Measurements from ENCODE around the gene ARL2. TPM values are rescaled to one million over a fixed set of nuclear protein-coding genes. Genes with fewer than 3 reads are reported as not detected.

ARL2 gene
- total RNA-seq, 1 experiment from 2014 or later = 107 TPM

DNA sequence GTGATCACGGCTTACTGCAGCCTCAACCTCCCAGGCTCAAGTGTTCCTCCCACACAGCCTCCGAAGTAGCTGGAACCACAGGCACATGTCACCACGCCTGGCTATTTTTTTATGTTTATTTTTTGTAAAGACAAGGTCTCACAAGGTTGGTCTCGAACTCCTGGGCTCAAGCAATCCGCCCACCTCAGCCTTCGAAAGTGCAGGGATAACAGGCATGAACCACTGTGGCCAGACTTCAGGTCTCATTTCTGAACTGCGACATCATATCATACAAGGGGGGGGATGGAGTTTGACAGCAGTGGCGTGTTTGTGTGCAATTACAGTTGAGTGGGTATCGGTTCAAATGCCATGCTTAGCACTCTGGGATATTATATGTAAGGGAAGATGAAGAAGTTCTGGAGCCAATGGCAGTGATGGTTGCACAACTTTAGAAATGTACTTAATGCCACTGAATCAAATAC, 37.5 kb downstream of the ARL2 start:
- no peak overlapping the region for H3K9ac ChIP-seq (ENCODE audit: low read length)
- H3K27ac ChIP-seq (ENCODE audit: low read length) = no peak overlapping the region
- intact Hi-C loops (cut with micrococcal nuclease) = no loop called here
- no peak overlapping the region for H3K4me2 ChIP-seq (ENCODE audit: low read length)
- H2AFZ ChIP-seq (ENCODE audit: low read length) = no peak overlapping the region
- no peaks in the 10 kb centered on the region for H3F3A ChIP-seq (ENCODE audit: low read length, unreplicated experiment)
- no peak for DNase-seq
- no peak for ATAC-seq
- TF ChIP-seq, protein P1, sequence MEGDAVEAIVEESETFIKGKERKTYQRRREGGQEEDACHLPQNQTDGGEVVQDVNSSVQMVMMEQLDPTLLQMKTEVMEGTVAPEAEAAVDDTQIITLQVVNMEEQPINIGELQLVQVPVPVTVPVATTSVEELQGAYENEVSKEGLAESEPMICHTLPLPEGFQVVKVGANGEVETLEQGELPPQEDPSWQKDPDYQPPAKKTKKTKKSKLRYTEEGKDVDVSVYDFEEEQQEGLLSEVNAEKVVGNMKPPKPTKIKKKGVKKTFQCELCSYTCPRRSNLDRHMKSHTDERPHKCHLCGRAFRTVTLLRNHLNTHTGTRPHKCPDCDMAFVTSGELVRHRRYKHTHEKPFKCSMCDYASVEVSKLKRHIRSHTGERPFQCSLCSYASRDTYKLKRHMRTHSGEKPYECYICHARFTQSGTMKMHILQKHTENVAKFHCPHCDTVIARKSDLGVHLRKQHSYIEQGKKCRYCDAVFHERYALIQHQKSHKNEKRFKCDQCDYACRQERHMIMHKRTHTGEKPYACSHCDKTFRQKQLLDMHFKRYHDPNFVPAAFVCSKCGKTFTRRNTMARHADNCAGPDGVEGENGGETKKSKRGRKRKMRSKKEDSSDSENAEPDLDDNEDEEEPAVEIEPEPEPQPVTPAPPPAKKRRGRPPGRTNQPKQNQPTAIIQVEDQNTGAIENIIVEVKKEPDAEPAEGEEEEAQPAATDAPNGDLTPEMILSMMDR (conservative IDR thresholded peaks at IDR 0.05; ENCODE audit: low read depth, low read length) = no peak
- no peak for TF ChIP-seq EZH2phosphoT487 (IDR thresholded peaks at IDR 0.05; ENCODE audit: borderline replicate concordance, low read length)
- TF ChIP-seq EZH2 (IDR thresholded peaks at IDR 0.05; ENCODE audit: low read length, unreplicated experiment) = no peak
- BruUV-seq (replicated peaks) = no TSS peak
- POLR2A ChIA-PET (ENCODE audit: unreplicated experiment) = no interaction called here
- H3K36me3 ChIP-seq (ENCODE audit: low read depth, low read length) = no peaks in the 10 kb centered on the region
- H3K79me2 ChIP-seq (ENCODE audit: low read length) = no peaks in the 10 kb centered on the region
- H3K4me3 ChIP-seq (ENCODE audit: low read length) = no peak overlapping the region
- H3K27me3 ChIP-seq (ENCODE audit: low read length) = no peaks in the 10 kb centered on the region
- no peaks in the 10 kb centered on the region for H4K20me1 ChIP-seq (ENCODE audit: low read length)
- H3K9me2 ChIP-seq (replicated peaks; ENCODE audit: low read length) = no peaks in the 10 kb centered on the region
- CTCF ChIA-PET = no interaction called here
- no peaks in the 10 kb centered on the region for H3K4me1 ChIP-seq (ENCODE audit: insufficient read depth, low read length)
- no peaks in the 10 kb centered on the region for H3K9me3 ChIP-seq (ENCODE audit: low read length)

DNA sequence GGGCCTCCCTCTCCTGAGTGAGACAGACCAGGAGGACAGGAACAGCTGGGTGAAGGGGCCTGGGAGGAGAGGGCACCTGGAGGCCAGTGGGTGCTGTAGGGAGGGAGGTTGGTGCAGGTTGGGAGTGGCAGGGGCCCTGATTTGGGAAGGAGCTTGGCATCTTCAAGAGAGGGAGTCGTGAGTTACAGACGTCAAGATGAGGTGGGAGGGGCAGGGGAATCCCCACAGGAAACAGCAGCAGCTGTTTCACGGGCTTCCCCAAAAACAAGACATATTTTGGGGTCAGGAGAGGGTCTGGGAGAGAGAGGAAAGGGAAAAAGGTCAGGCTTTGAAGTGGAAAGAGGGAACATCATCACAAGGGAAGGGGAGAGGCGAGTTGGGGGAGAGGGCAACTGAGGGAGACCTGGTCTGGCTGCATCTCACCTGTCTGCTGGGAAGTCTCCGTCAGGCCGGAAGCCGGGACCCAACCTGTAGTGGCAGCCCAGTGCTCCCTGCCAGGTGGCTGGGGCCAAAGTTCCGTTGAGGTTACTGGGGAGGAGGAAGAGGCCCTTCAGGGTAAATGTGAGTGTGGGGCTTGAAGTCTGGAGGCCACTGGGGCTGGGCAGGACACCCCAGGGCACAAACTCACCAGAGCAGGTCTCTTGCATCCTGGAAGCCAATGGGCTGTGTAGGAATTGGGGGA, 40.0 kb downstream of the ARL2 start:
- H2AFZ ChIP-seq (ENCODE audit: low read length) = no peak overlapping the region
- H3F3A ChIP-seq (ENCODE audit: low read length, unreplicated experiment) = no peaks in the 10 kb centered on the region
- ChIA-PET POLR2A (ENCODE audit: unreplicated experiment) (no interaction called here), CTCF (no interaction called here)
- H3K36me3 ChIP-seq (ENCODE audit: low read depth, low read length) = no peaks in the 10 kb centered on the region
- ATAC-seq (no peak), DNase-seq (no peak)
- H3K9me3 ChIP-seq (ENCODE audit: low read length) = no peaks in the 10 kb centered on the region
- intact Hi-C loops (cut with micrococcal nuclease) = no loop called here
- H3K9me2 ChIP-seq (replicated peaks; ENCODE audit: low read length) = no peaks in the 10 kb centered on the region
- H3K27ac ChIP-seq (ENCODE audit: low read length) = no peak overlapping the region
- H3K4me2 ChIP-seq (ENCODE audit: low read length) = no peak overlapping the region
- no peak overlapping the region for H3K4me3 ChIP-seq (ENCODE audit: low read length)
- no peaks in the 10 kb centered on the region for H4K20me1 ChIP-seq (ENCODE audit: low read length)
- BruUV-seq (replicated peaks) = no TSS peak
- no peaks in the 10 kb centered on the region for H3K79me2 ChIP-seq (ENCODE audit: low read length)
- no peak overlapping the region for H3K9ac ChIP-seq (ENCODE audit: low read length)
- TF ChIP-seq, protein P1 (conservative IDR thresholded peaks at IDR 0.05; ENCODE audit: low read depth, low read length) = no peak
- no peak for TF ChIP-seq EZH2 (IDR thresholded peaks at IDR 0.05; ENCODE audit: low read length, unreplicated experiment)
- no peak for TF ChIP-seq EZH2phosphoT487 (IDR thresholded peaks at IDR 0.05; ENCODE audit: borderline replicate concordance, low read length)
- no peaks in the 10 kb centered on the region for H3K27me3 ChIP-seq (ENCODE audit: low read length)
- no peaks in the 10 kb centered on the region for H3K4me1 ChIP-seq (ENCODE audit: insufficient read depth, low read length)

DNA sequence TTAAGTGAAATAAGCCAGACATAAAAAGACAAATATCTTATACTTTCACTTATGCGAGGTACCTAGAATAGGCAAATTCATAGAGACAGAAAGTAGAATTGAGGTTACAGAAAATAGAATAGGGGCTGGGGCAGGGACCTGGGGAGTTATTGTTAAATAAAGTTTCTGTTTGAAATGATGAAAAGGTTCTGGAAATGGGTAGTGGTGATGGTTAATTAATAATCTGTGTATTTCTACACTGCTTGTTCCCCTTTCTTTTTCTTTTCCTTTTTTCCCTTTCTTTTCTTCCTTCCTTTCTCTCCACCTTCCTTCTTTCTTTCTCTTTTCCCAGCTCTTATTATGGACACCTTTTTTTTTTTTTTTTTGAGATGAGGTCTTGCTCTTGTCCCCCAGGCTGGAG, 41.6 kb downstream of the ARL2 start:
- no peak overlapping the region for H2AFZ ChIP-seq (ENCODE audit: low read length)
- no peak for DNase-seq
- CTCF ChIA-PET = interaction anchor here (0.6 kb wide), 1 partner anchor 19 kb away, joined by 6 read pairs; no protein-coding TSS in a partner anchor
- H3K4me3 ChIP-seq (ENCODE audit: low read length) = no peak overlapping the region
- BruUV-seq (replicated peaks) = no TSS peak
- H3K9me2 ChIP-seq (replicated peaks; ENCODE audit: low read length) = no peaks in the 10 kb centered on the region
- H3K9me3 ChIP-seq (ENCODE audit: low read length) = no peaks in the 10 kb centered on the region
- H3K27ac ChIP-seq (ENCODE audit: low read length) = no peak overlapping the region
- TF ChIP-seq, protein P1 (conservative IDR thresholded peaks at IDR 0.05; ENCODE audit: low read depth, low read length) = no peak
- TF ChIP-seq EZH2phosphoT487 (IDR thresholded peaks at IDR 0.05; ENCODE audit: borderline replicate concordance, low read length) (no peak), EZH2 (IDR thresholded peaks at IDR 0.05; ENCODE audit: low read length, unreplicated experiment) (no peak)
- H3F3A ChIP-seq (ENCODE audit: low read length, unreplicated experiment) = no peaks in the 10 kb centered on the region
- no peak overlapping the region for H3K9ac ChIP-seq (ENCODE audit: low read length)
- H3K79me2 ChIP-seq (ENCODE audit: low read length) = no peaks in the 10 kb centered on the region
- intact Hi-C loops (cut with micrococcal nuclease) = no loop called here
- POLR2A ChIA-PET (ENCODE audit: unreplicated experiment) = no interaction called here
- ATAC-seq = no peak
- H3K4me2 ChIP-seq (ENCODE audit: low read length) = no peak overlapping the region
- H3K4me1 ChIP-seq (ENCODE audit: insufficient read depth, low read length) = no peaks in the 10 kb centered on the region
- no peaks in the 10 kb centered on the region for H4K20me1 ChIP-seq (ENCODE audit: low read length)
- no peaks in the 10 kb centered on the region for H3K36me3 ChIP-seq (ENCODE audit: low read depth, low read length)
- H3K27me3 ChIP-seq (ENCODE audit: low read length) = no peaks in the 10 kb centered on the region

Data from PC-3 (cell line).